Endothelial cell (in vitro differentiated cells): ENCODE data around the gene PC. TPM values are rescaled to one million over a fixed set of nuclear protein-coding genes. Genes with fewer than 3 reads are reported as not detected.

ENCODE experiments used
- DNase-seq: peaks from one replicate; pipeline ENCODE4 v3.0.0; 2021; ENCODE audit warnings: low spot score
- H3K27ac Mint-ChIP-seq: one replicate; pipeline ENCODE4 v1.8.0; 2021; ENCODE audit warnings: mixed read lengths, inconsistent platforms; ENCODE audit not compliant: unreplicated experiment
- H3K27me3 Mint-ChIP-seq: one replicate; pipeline ENCODE4 v1.8.0; 2021; ENCODE audit warnings: mild to moderate bottlenecking, moderate library complexity, mixed read lengths, inconsistent platforms; ENCODE audit not compliant: unreplicated experiment
- H3K36me3 Mint-ChIP-seq: one replicate; pipeline ENCODE4 v1.8.0; 2021; ENCODE audit warnings: mild to moderate bottlenecking, low read depth, mixed read lengths, inconsistent platforms; ENCODE audit not compliant: unreplicated experiment
- H3K4me1 Mint-ChIP-seq: one replicate; pipeline ENCODE4 v1.8.0; 2021; ENCODE audit warnings: mild to moderate bottlenecking, mixed read lengths, inconsistent platforms; ENCODE audit not compliant: unreplicated experiment
- H3K4me3 Mint-ChIP-seq: one replicate; pipeline ENCODE4 v1.8.0; 2021; ENCODE audit warnings: mild to moderate bottlenecking, mixed read lengths, inconsistent platforms; ENCODE audit not compliant: unreplicated experiment
- H3K9me3 Mint-ChIP-seq: one replicate; pipeline ENCODE4 v1.8.0; 2021; ENCODE audit warnings: mixed read lengths, inconsistent platforms; ENCODE audit not compliant: unreplicated experiment
- total RNA-seq: library from RNA; stranded (reverse); fragmentation: NEBNext Ultra II Directional; extraction: Animal tissue kit (Norgen Biotek cat#: 25700); gene quantifications from one replicate; pipeline ENCODE4 v1.2.1, GENCODE V29; 2021; ENCODE audit not compliant: unreplicated experiment
- TF ChIP-seq, protein P1 (sequence below): fragments of 200-600 bp; sonication (generic); IDR thresholded peaks from one replicate; pipeline ENCODE4 v1.5.0; 2021; ENCODE audit warnings: antibody characterized with exemption; ENCODE audit not compliant: unreplicated experiment

Gene PC
- total RNA-seq, 1 donor from 2014 or later = 5.8 TPM

- TF ChIP-seq, protein P1, sequence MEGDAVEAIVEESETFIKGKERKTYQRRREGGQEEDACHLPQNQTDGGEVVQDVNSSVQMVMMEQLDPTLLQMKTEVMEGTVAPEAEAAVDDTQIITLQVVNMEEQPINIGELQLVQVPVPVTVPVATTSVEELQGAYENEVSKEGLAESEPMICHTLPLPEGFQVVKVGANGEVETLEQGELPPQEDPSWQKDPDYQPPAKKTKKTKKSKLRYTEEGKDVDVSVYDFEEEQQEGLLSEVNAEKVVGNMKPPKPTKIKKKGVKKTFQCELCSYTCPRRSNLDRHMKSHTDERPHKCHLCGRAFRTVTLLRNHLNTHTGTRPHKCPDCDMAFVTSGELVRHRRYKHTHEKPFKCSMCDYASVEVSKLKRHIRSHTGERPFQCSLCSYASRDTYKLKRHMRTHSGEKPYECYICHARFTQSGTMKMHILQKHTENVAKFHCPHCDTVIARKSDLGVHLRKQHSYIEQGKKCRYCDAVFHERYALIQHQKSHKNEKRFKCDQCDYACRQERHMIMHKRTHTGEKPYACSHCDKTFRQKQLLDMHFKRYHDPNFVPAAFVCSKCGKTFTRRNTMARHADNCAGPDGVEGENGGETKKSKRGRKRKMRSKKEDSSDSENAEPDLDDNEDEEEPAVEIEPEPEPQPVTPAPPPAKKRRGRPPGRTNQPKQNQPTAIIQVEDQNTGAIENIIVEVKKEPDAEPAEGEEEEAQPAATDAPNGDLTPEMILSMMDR = no peak
- DNase-seq = no peak
- Mint-ChIP-seq H3K27me3 (peaks cover 34% of the 10 kb centered on the region), H3K36me3 (peaks cover 10% of the 10 kb centered on the region), H3K27ac (no peak overlapping the region), H3K4me1 (peaks cover 6% of the 10 kb centered on the region), H3K4me3 (no peak overlapping the region), H3K9me3 (no peaks in the 10 kb centered on the region)
These were observed 107.5 kb downstream of the PC start for GRCh38 chr11:66850588-66851238.

DNA sequence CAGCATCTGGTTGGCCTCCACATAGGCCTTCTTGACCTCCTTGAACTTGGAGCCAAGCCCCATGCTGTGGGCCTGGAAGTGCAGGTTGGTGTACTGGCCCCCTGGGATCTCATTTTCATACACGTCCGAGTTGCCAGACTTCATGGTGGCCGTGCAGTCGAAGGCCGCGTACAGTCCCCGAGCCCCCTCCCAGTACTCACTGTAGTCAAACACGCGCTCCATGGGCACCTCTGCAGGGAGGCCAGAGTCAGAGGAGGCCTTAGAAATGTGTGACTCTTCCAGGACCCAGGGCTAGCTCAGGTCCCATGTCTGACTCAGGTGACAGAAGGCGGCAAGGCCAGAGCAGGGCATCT is 108.0 kb downstream of the PC start:
- TF ChIP-seq, protein P1 = no peak
- no peak overlapping the region for H3K4me3 Mint-ChIP-seq
- H3K27ac Mint-ChIP-seq = no peak overlapping the region
- DNase-seq = no peak
- peaks cover 12% of the 10 kb centered on the region for H3K36me3 Mint-ChIP-seq
- peaks cover 29% of the 10 kb centered on the region for H3K27me3 Mint-ChIP-seq
- H3K9me3 Mint-ChIP-seq = no peaks in the 10 kb centered on the region
- peaks cover 3% of the 10 kb centered on the region for H3K4me1 Mint-ChIP-seq

DNA sequence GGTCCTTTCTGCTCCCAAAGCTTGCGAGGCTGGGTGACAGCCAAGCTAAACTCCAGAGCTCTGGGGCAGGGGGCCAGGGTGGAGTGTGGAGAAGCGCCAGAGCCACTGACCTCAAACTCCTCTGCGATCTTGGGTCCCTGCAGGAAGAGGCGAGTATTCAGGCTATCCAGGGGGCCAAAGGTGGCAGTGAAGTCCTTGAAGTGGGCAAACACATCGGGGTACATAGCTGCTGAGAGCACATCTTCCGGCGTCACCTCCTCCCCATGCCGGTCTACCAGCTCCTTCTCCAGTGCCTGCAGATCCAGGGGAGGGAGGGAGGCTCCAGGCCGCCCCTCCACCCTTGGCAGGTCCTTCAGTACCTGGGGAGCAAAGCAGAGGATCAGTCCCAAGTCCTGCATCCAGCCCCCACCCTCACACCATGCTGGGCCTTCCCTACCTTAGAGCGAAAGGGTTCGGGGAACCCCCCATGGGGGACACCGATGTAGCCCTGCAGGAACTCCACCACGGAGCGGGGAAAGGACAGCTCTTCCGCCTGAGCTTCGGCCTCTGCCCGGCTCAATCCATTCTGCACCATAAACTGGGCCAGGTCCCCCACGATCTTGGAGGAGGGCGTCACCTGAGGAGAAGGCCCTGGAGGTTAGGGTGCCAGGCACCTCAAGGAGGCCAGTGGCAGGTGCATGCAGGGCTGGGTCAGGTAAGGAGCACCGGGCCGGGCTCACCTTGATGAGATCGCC is 108.5 kb downstream of the PC start:
- Mint-ChIP-seq H3K27me3 (peaks cover 30% of the 10 kb centered on the region), H3K36me3 (peaks cover 16% of the 10 kb centered on the region), H3K9me3 (no peaks in the 10 kb centered on the region), H3K27ac (no peak overlapping the region), H3K4me1 (peaks cover 3% of the 10 kb centered on the region), H3K4me3 (no peak overlapping the region)
- TF ChIP-seq, protein P1 = no peak
- DNase-seq = no peak

- no peak for DNase-seq
- Mint-ChIP-seq H3K27ac (peak overlapping the region; percentile 36), H3K4me3 (no peak overlapping the region), H3K27me3 (peaks cover 27% of the 10 kb centered on the region), H3K9me3 (no peaks in the 10 kb centered on the region), H3K4me1 (peaks cover 10% of the 10 kb centered on the region), H3K36me3 (peaks cover 12% of the 10 kb centered on the region)
- TF ChIP-seq, protein P1 = no peak
These were observed 109.3 kb downstream of the PC start for GRCh38 chr11:66848671-66849500.
